ENCODE data around the gene MORC4.
"Not testable (repeated sequence)": the region's sequence is repeated elsewhere in the genome, so short reads cannot be mapped to it uniquely, and the experiment has no call there.

Gene MORC4

DNA sequence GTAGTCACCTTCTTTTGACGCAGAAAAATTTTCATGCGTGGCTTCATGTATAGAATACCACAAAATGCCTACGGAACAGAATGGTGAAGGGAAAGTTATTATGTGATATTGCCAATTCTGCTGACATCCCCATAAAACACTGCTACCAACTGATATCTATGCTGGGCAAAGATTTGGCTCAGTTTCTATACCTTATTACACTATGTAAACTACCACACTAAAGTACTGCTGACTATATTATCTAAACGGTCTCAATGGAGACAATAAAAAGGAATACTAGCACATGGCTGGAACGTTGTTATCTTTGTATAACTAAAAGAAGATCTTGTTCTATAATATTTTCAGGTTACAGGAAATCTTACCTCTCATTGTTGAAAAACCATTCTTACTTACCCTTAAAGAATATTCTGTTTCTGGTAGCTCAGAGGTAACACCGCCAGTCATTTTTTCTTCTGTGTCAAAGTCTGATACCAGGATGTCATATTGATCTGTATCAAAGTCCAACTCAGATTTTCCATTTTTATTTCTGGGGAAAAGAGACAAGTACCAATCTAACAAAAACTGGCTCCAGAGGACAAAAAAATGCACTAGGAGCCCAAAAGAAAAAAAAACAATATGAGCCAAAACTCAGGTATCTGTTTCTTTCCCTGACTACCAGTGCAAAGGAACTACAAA is 18.9 kb downstream of the MORC4 start:
- Histone ChIP-seq H3K4me1 (ENCODE audit: control insufficient read depth, insufficient read depth, low read length) (no peaks in the 10 kb centered on the region), H3K27me3 (ENCODE audit: control insufficient read depth, insufficient read depth, low read length) (no peaks in the 10 kb centered on the region), H3K9me3 (ENCODE audit: control insufficient read depth, insufficient read depth, low read length) (no peaks in the 10 kb centered on the region), H3K9ac (ENCODE audit: low read depth, low read length) (no peak overlapping the region), H3K27ac (ENCODE audit: low read depth, low read length) (no peak overlapping the region), H3K4me3 (ENCODE audit: low read depth, low read length) (no peak overlapping the region), H3K36me3 (ENCODE audit: control insufficient read depth, insufficient read depth, low read length) (peaks cover 7% of the 10 kb centered on the region)

DNA sequence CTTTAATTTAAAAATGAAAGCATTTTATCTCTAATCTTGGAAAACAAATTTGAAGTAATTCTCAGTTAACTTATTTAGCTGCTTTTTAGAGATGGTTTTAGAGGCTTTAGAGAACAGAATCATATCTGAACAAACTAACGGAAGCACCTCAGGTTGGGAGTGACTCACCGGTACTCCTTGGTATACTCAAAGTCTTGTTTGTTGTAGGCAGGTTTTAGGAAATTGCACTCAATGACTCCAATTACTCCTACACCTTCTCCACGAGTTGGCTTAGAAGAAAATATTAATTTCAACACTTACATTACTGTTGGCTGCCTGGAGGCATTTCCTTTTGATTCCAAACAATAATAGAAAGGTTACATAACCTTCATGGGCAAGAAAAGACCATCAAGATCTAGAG is 23.6 kb downstream of the MORC4 start:
- Histone ChIP-seq H3K4me1 (ENCODE audit: control insufficient read depth, insufficient read depth, low read length) (no peaks in the 10 kb centered on the region), H3K27me3 (ENCODE audit: control insufficient read depth, insufficient read depth, low read length) (no peaks in the 10 kb centered on the region), H3K36me3 (ENCODE audit: control insufficient read depth, insufficient read depth, low read length) (peaks cover 5% of the 10 kb centered on the region), H3K9ac (ENCODE audit: low read depth, low read length) (no peak overlapping the region), H3K27ac (ENCODE audit: low read depth, low read length) (no peak overlapping the region), H3K4me3 (ENCODE audit: low read depth, low read length) (no peak overlapping the region), H3K9me3 (ENCODE audit: control insufficient read depth, insufficient read depth, low read length) (no peaks in the 10 kb centered on the region)

- H3K27ac ChIP-seq (ENCODE audit: low read depth, low read length): no peak overlapping the region
- no peak overlapping the region for H3K4me3 ChIP-seq (ENCODE audit: low read depth, low read length)
Observed at GRCh38 chrX:106973433-106974149, 26.4 kb downstream of the MORC4 start.

DNA sequence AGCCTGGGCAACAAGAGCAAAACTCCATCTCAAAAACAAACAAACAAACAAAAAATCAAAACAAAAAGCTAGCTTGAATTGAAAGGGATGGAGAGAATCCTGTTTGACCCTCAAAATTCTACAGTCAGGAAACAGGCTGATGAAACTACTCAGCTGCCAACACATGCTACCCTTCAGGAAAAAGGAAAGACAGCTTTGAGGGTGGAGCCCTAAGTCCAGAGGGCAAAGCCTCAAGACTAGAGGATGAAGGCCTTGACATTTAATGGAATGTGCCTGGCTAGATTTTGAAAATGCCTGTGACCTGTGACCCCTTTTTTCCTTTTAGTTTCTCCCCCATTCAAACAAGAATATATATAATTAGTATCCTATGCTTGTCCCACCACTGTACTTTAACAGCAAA is 27.1 kb downstream of the MORC4 start:
- Histone ChIP-seq H3K27me3 (ENCODE audit: control insufficient read depth, insufficient read depth, low read length) (no peaks in the 10 kb centered on the region), H3K9ac (ENCODE audit: low read depth, low read length) (no peak overlapping the region), H3K4me1 (ENCODE audit: control insufficient read depth, insufficient read depth, low read length) (no peaks in the 10 kb centered on the region), H3K9me3 (ENCODE audit: control insufficient read depth, insufficient read depth, low read length) (no peaks in the 10 kb centered on the region), H3K27ac (ENCODE audit: low read depth, low read length) (no peak overlapping the region), H3K36me3 (ENCODE audit: control insufficient read depth, insufficient read depth, low read length) (no peaks in the 10 kb centered on the region), H3K4me3 (ENCODE audit: low read depth, low read length) (no peak overlapping the region)

More at GRCh38 chrX:106973433-106974149, 26.4 kb downstream of the MORC4 start:
- Histone ChIP-seq H3K36me3 (ENCODE audit: control insufficient read depth, insufficient read depth, low read length) (no peaks in the 10 kb centered on the region), H3K9me3 (ENCODE audit: control insufficient read depth, insufficient read depth, low read length) (no peaks in the 10 kb centered on the region), H3K27me3 (ENCODE audit: control insufficient read depth, insufficient read depth, low read length) (no peaks in the 10 kb centered on the region), H3K4me1 (ENCODE audit: control insufficient read depth, insufficient read depth, low read length) (no peaks in the 10 kb centered on the region), H3K9ac (ENCODE audit: low read depth, low read length) (no peak overlapping the region)

- not testable (repeated sequence) for H3K27me3 ChIP-seq (ENCODE audit: control insufficient read depth, insufficient read depth, low read length); H3K4me1 ChIP-seq (ENCODE audit: control insufficient read depth, insufficient read depth, low read length); H3K9ac ChIP-seq (ENCODE audit: low read depth, low read length); H3K4me3 ChIP-seq (ENCODE audit: low read depth, low read length); H3K36me3 ChIP-seq (ENCODE audit: control insufficient read depth, insufficient read depth, low read length); H3K9me3 ChIP-seq (ENCODE audit: control insufficient read depth, insufficient read depth, low read length); H3K27ac ChIP-seq (ENCODE audit: low read depth, low read length)
Observed at GRCh38 chrX:106966547-106966946, 33.5 kb downstream of the MORC4 start.

GRCh38 chrX:106964290-106964689 is 35.7 kb downstream of the MORC4 start:
- Histone ChIP-seq H3K27me3 (ENCODE audit: control insufficient read depth, insufficient read depth, low read length) (no peaks in the 10 kb centered on the region), H3K27ac (ENCODE audit: low read depth, low read length) (no peak overlapping the region), H3K36me3 (ENCODE audit: control insufficient read depth, insufficient read depth, low read length) (peaks cover 14% of the 10 kb centered on the region), H3K9ac (ENCODE audit: low read depth, low read length) (no peak overlapping the region), H3K9me3 (ENCODE audit: control insufficient read depth, insufficient read depth, low read length) (no peaks in the 10 kb centered on the region), H3K4me1 (ENCODE audit: control insufficient read depth, insufficient read depth, low read length) (no peaks in the 10 kb centered on the region), H3K4me3 (ENCODE audit: low read depth, low read length) (no peak overlapping the region)

- no peaks in the 10 kb centered on the region for H3K27me3 ChIP-seq (ENCODE audit: control insufficient read depth, insufficient read depth, low read length)
- no peak overlapping the region for H3K9ac ChIP-seq (ENCODE audit: low read depth, low read length)
- peaks cover 17% of the 10 kb centered on the region for H3K36me3 ChIP-seq (ENCODE audit: control insufficient read depth, insufficient read depth, low read length)
- H3K9me3 ChIP-seq (ENCODE audit: control insufficient read depth, insufficient read depth, low read length): no peaks in the 10 kb centered on the region
- H3K4me1 ChIP-seq (ENCODE audit: control insufficient read depth, insufficient read depth, low read length): no peaks in the 10 kb centered on the region
- no peak overlapping the region for H3K4me3 ChIP-seq (ENCODE audit: low read depth, low read length)
- H3K27ac ChIP-seq (ENCODE audit: low read depth, low read length): no peak overlapping the region
Observed at GRCh38 chrX:106963111-106963510, 36.9 kb downstream of the MORC4 start.

- no peak overlapping the region for H3K4me3 ChIP-seq (ENCODE audit: low read depth, low read length)
- no peak overlapping the region for H3K9ac ChIP-seq (ENCODE audit: low read depth, low read length)
- H3K36me3 ChIP-seq (ENCODE audit: control insufficient read depth, insufficient read depth, low read length): peaks cover 29% of the 10 kb centered on the region
- H3K27me3 ChIP-seq (ENCODE audit: control insufficient read depth, insufficient read depth, low read length): no peaks in the 10 kb centered on the region; the same call in 1 of the 2 replicates
- no peaks in the 10 kb centered on the region for H3K9me3 ChIP-seq (ENCODE audit: control insufficient read depth, insufficient read depth, low read length)
- H3K4me1 ChIP-seq (ENCODE audit: control insufficient read depth, insufficient read depth, low read length): no peaks in the 10 kb centered on the region
- no peak overlapping the region for H3K27ac ChIP-seq (ENCODE audit: low read depth, low read length)
Observed at GRCh38 chrX:106959901-106960300, 40.1 kb downstream of the MORC4 start.

- no peaks in the 10 kb centered on the region for H3K4me1 ChIP-seq (ENCODE audit: control insufficient read depth, insufficient read depth, low read length)
- no peak overlapping the region for H3K9ac ChIP-seq (ENCODE audit: low read depth, low read length)
- H3K9me3 ChIP-seq (ENCODE audit: control insufficient read depth, insufficient read depth, low read length): no peaks in the 10 kb centered on the region
- H3K36me3 ChIP-seq (ENCODE audit: control insufficient read depth, insufficient read depth, low read length): peaks cover 38% of the 10 kb centered on the region
- no peaks in the 10 kb centered on the region; the same call in 1 of the 2 replicates for H3K27me3 ChIP-seq (ENCODE audit: control insufficient read depth, insufficient read depth, low read length)
- H3K27ac ChIP-seq (ENCODE audit: low read depth, low read length): no peak overlapping the region
- H3K4me3 ChIP-seq (ENCODE audit: low read depth, low read length): no peak overlapping the region
Observed at GRCh38 chrX:106957856-106958255, 42.2 kb downstream of the MORC4 start.

- H3K4me1 ChIP-seq (ENCODE audit: control insufficient read depth, insufficient read depth, low read length): no peaks in the 10 kb centered on the region
- peaks cover 25% of the 10 kb centered on the region; the same call in 1 of the 2 replicates for H3K36me3 ChIP-seq (ENCODE audit: control insufficient read depth, insufficient read depth, low read length)
- H3K27me3 ChIP-seq (ENCODE audit: control insufficient read depth, insufficient read depth, low read length): no peaks in the 10 kb centered on the region; the same call in 1 of the 2 replicates
- no peak overlapping the region for H3K27ac ChIP-seq (ENCODE audit: low read depth, low read length)
- H3K9ac ChIP-seq (ENCODE audit: low read depth, low read length): no peak overlapping the region
- H3K4me3 ChIP-seq (ENCODE audit: low read depth, low read length): no peak overlapping the region
- no peaks in the 10 kb centered on the region for H3K9me3 ChIP-seq (ENCODE audit: control insufficient read depth, insufficient read depth, low read length)
Observed at GRCh38 chrX:106955004-106955772, 44.8 kb downstream of the MORC4 start.

- H3K9ac ChIP-seq (ENCODE audit: low read depth, low read length): no peak overlapping the region
- H3K4me1 ChIP-seq (ENCODE audit: control insufficient read depth, insufficient read depth, low read length): no peaks in the 10 kb centered on the region
- no peak overlapping the region for H3K27ac ChIP-seq (ENCODE audit: low read depth, low read length)
- H3K36me3 ChIP-seq (ENCODE audit: control insufficient read depth, insufficient read depth, low read length): peaks cover 25% of the 10 kb centered on the region; the same call in 1 of the 2 replicates
- no peak overlapping the region for H3K4me3 ChIP-seq (ENCODE audit: low read depth, low read length)
- H3K9me3 ChIP-seq (ENCODE audit: control insufficient read depth, insufficient read depth, low read length): no peaks in the 10 kb centered on the region
- H3K27me3 ChIP-seq (ENCODE audit: control insufficient read depth, insufficient read depth, low read length): no peaks in the 10 kb centered on the region; the same call in 1 of the 2 replicates
Observed at GRCh38 chrX:106954041-106954440, 46.0 kb downstream of the MORC4 start.

Measured in HUES48 (cell line).